HG02642 (cell line): Measurements from ENCODE around the gene SLC1A2.

Source experiments
- ATAC-seq: cut with Tn5 transposase; IDR thresholded peaks from one replicate; pipeline ENCODE4 v1.9.1; 2021; ENCODE audit warnings: mild to moderate bottlenecking; ENCODE audit not compliant: unreplicated experiment, poor library complexity

SLC1A2 gene

GRCh38 chr11:35210876-35211546 is 208.3 kb downstream of the SLC1A2 start:
- no peak for ATAC-seq

- no peak for ATAC-seq
Observed at GRCh38 chr11:35208795-35209194, 210.6 kb downstream of the SLC1A2 start.

- no peak for ATAC-seq
Observed at GRCh38 chr11:35207471-35208403, 211.6 kb downstream of the SLC1A2 start.

- ATAC-seq = no peak
Observed at GRCh38 chr11:35206616-35207015, 212.7 kb downstream of the SLC1A2 start.

DNA sequence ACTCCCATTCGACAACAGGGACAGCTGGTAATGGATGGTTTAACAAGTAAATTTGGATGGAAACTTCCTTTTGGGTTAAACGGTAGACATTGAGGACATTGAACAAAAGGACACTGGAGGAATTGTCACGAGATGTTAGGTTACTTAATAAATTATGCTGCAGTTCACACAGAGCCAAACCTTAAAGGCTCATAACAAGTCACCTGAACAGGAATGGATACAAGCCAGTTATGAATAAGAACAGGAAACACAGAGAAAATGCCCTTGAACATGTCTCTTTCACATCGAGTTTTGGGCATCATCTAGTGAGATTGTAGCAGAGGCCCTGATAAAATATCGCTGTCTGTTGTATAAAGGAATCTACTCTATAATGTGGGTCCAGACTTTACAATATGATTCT is 214.7 kb downstream of the SLC1A2 start:
- ATAC-seq = no peak
